Endothelial cell of umbilical vein (primary cell): ENCODE data around the gene KDM3B. TPM values are rescaled to one million over a fixed set of nuclear protein-coding genes. Genes with fewer than 3 reads are reported as not detected.

Source experiments
- BruUV-seq: library from RNA; stranded (reverse); fragments of 400-500 nt; replicated peaks from 2 replicates; lab custom pipeline; 2021; lab: Mats Ljungman, UMichigan
- CTCF ChIA-PET: fragments of 300-600, 350-600 bp; sonication (Branson Sonifier 250); formaldehyde crosslinking; loops from one replicate; lab custom pipeline; 2021; ENCODE audit warnings: antibody characterized with exemption, inconsistent platforms; lab: Charles Lee
- POLR2A ChIA-PET: fragments of 300-600, 350-600 bp; sonication (Branson Sonifier 250); formaldehyde crosslinking; loops from one replicate; lab custom pipeline; 2021; ENCODE audit warnings: antibody characterized with exemption, inconsistent platforms; lab: Charles Lee
- DNase-seq: peaks from one replicate; pipeline ENCODE4 v3.0.0-alpha.2; 2011; ENCODE audit warnings: low read depth, low spot score
- FAIRE-seq: peaks from 2 replicates; lab custom pipeline; 2011; peaks lifted over from hg19 to GRCh38; lab: Jason Lieb, UNC
- H2AFZ ChIP-seq: 2 replicates; pipeline ENCODE4 v1.6.0; 2012; ENCODE audit warnings: low read depth, low read length, control low read depth, inconsistent platforms
- H3K27ac ChIP-seq: 2 replicates; pipeline ENCODE4 v1.5.1; 2011; ENCODE audit warnings: low read depth, mild to moderate bottlenecking, control low read depth, low read length, moderate library complexity; ENCODE audit not compliant: insufficient read depth
- H3K27me3 ChIP-seq, 2 experiments: 2 replicates each; pipeline versions ENCODE4 v1.6.0 to v1.6.1; 2011; ENCODE audit warnings: low read length in 2 of 2, mixed read lengths in 1 of 2; ENCODE audit not compliant: control insufficient read depth in 2 of 2, insufficient read depth in 2 of 2
- H3K36me3 ChIP-seq, 2 experiments: 2 replicates in 1 of 2; 3 replicates in 1 of 2; pipeline ENCODE4 v1.5.1; 2011; ENCODE audit warnings: low read length in 2 of 2, mild to moderate bottlenecking in 1 of 2, moderate library complexity in 1 of 2; ENCODE audit not compliant: control insufficient read depth in 2 of 2, insufficient read depth in 2 of 2; ENCODE audit errors: extremely low read depth in 1 of 2
- H3K4me1 ChIP-seq: 3 replicates; pipeline ENCODE4 v1.5.1; 2011; ENCODE audit warnings: mild to moderate bottlenecking, low read length; ENCODE audit not compliant: control insufficient read depth, insufficient read depth; ENCODE audit errors: extremely low read depth
- H3K4me2 ChIP-seq: 2 replicates; pipeline ENCODE4 v1.6.1; 2011; ENCODE audit warnings: low read length, control low read depth, mixed read lengths; ENCODE audit not compliant: insufficient read depth
- H3K4me3 ChIP-seq, 3 experiments: fragments of 200-600 bp in 1 of 3; sonication (generic), shearing (Covaris generic) in 1 of 3; replicated peaks in 1 of 3; 2 replicates each; pipeline ENCODE4 v1.5.1; 2011 to 2016; ENCODE audit warnings: control low read depth in 3 of 3, low read length in 3 of 3, mild to moderate bottlenecking in 2 of 3, inconsistent platforms in 1 of 3, low read depth in 1 of 3, moderate library complexity in 1 of 3; ENCODE audit not compliant: insufficient read depth in 1 of 3
- H3K79me2 ChIP-seq: 2 replicates; pipeline ENCODE4 v1.6.0; 2012; ENCODE audit warnings: low read length, inconsistent platforms; ENCODE audit not compliant: control insufficient read depth, insufficient read depth
- H3K9ac ChIP-seq: replicated peaks from 2 replicates; pipeline ENCODE3; 2011; ENCODE audit warnings: low read length, control low read depth; ENCODE audit not compliant: insufficient read depth; ENCODE audit errors: extremely low read depth
- H3K9me1 ChIP-seq: replicated peaks from 3 replicates; pipeline ENCODE4 v1.6.0; 2011; ENCODE audit warnings: mild to moderate bottlenecking, low read length; ENCODE audit not compliant: control insufficient read depth, insufficient read depth; ENCODE audit errors: extremely low read depth
- H3K9me3 ChIP-seq: replicated peaks from 2 replicates; pipeline ENCODE4 v1.5.1; 2012; ENCODE audit warnings: low read length, inconsistent platforms; ENCODE audit not compliant: control insufficient read depth, insufficient read depth
- H4K20me1 ChIP-seq: replicated peaks from 2 replicates; pipeline ENCODE3; 2011; ENCODE audit warnings: mild to moderate bottlenecking, low read length; ENCODE audit not compliant: control insufficient read depth, insufficient read depth; ENCODE audit errors: extremely low read depth
- EZH2 ChIP-seq: IDR thresholded peaks from 2 replicates; pipeline ENCODE4 v1.6.1; 2012; ENCODE audit warnings: borderline replicate concordance, low read depth, mild to moderate bottlenecking, moderate library complexity, low read length, inconsistent platforms; ENCODE audit not compliant: severe bottlenecking
- FOS ChIP-seq: IDR thresholded peaks from 2 replicates; pipeline ENCODE4 v1.6.1; 2011; ENCODE audit warnings: mild to moderate bottlenecking, low read length, moderate library complexity, borderline replicate concordance; ENCODE audit not compliant: insufficient read depth
- GATA2 ChIP-seq: IDR thresholded peaks from 2 replicates; pipeline ENCODE4 v1.7.0; 2011; ENCODE audit warnings: low read depth, mild to moderate bottlenecking, moderate library complexity, mixed read lengths, low read length; ENCODE audit not compliant: insufficient read length, insufficient read depth
- JUN ChIP-seq: IDR thresholded peaks from 2 replicates; pipeline ENCODE4 v1.6.1; 2011; ENCODE audit warnings: borderline replicate concordance, low read depth; ENCODE audit not compliant: insufficient read length, insufficient read depth
- MAX ChIP-seq: IDR thresholded peaks from 2 replicates; pipeline ENCODE4 v1.6.1; 2011; ENCODE audit not compliant: insufficient read depth, insufficient read length
- MYC ChIP-seq: IDR thresholded peaks from one replicate; pipeline ENCODE4 v1.6.1; 2011; ENCODE audit warnings: mild to moderate bottlenecking, low read depth, low read length
- POLR2A ChIP-seq: IDR thresholded peaks from 2 replicates; pipeline ENCODE4 v1.6.1; 2012; ENCODE audit warnings: low read depth, mild to moderate bottlenecking, control low read depth, low read length
- POLR2AphosphoS5 ChIP-seq: IDR thresholded peaks from 2 replicates; pipeline ENCODE4 v1.6.1; 2012; ENCODE audit warnings: low read depth, mild to moderate bottlenecking, control low read depth, low read length, moderate library complexity; ENCODE audit not compliant: insufficient read depth
- dilution Hi-C: fragments of 300-500 bp; cut with MboI; formaldehyde crosslinking; loops from one replicate; pipeline ENCODE4 v1.15.0; 2019; ENCODE audit warnings: low sequenced_read_pairs; ENCODE audit not compliant: extremely low pct_ligation_motif_present
- intact Hi-C: fragments of 100-400 bp; cut with micrococcal nuclease; formaldehyde crosslinking; loops from one replicate; pipeline ENCODE4 v1.10.0; 2022
- polyA plus RNA-seq, 4 experiments: library from polyadenylated mRNA; depleted of rRNA in 3 of 4; stranded (reverse) in 3 of 4; unstranded in 1 of 4; fragments of >200 nt; gene quantifications; 2 replicates each; pipeline versions ENCODE4 v1.2.1 to v1.2.3, GENCODE V29; 2011 to 2012; ENCODE audit warnings: missing spikeins in 1 of 4
- total RNA-seq: library from RNA; stranded (reverse); gene quantifications from 2 replicates; pipeline ENCODE4 v1.2.3, GENCODE V29; 2021
- TF ChIP-seq, protein P1 (sequence below), 2 donors: IDR thresholded peaks; 1 replicate in 1 of 2; 2 replicates in 1 of 2; pipeline ENCODE4 v1.5.1; 2011; ENCODE audit warnings: low read length in 2 of 2, mild to moderate bottlenecking in 2 of 2, moderate library complexity in 2 of 2, control low read depth in 1 of 2, inconsistent platforms in 1 of 2, low read depth in 1 of 2; ENCODE audit not compliant: insufficient read depth in 1 of 2; ENCODE audit errors: extremely low read depth in 1 of 2

KDM3B gene
- total and polyA plus RNA-seq, 2 donors (not counting 3 experiments of a cell fraction or from before 2014, with no cell fraction given) = 19.0 to 55.7 TPM

GRCh38 chr5:138337685-138338410 is 14.6 kb upstream of the KDM3B start, which contains the start of gene FAM53C:
Gene FAM53C (plus strand): TSS chr5:138338266. CDS start chr5:138341336, 3,070 bp downstream.
- Histone ChIP-seq H3K9ac (peak within 1 kb of the TSS; percentile 81), H3K4me2 (peak within 1 kb of the TSS; percentile 59), H3K9me3 (no peaks in the 10 kb centered on the region), H3K36me3 (peaks cover 0 to 3% of the 10 kb centered on the region in 2 experiments), H3K27me3 (no peaks in the 10 kb centered on the region), H3K9me1 (no peaks in the 10 kb centered on the region), H3K4me3 (peak within 1 kb of the TSS; percentile 26 to 84 (median 62)), H3K27ac (peak within 1 kb of the TSS; percentile 81), H3K79me2 (peaks cover 34% of the 10 kb centered on the region), H4K20me1 (no peaks in the 10 kb centered on the region), H2AFZ (peak within 1 kb of the TSS; percentile 74), H3K4me1 (peaks cover 13% of the 10 kb centered on the region)
- DNase-seq (peak; percentile 95), FAIRE-seq (peak; percentile 90)
- CTCF ChIA-PET = interaction anchor here (1.9 to 4.1 kb wide), 2 partner anchors 15 to 114 kb away, joined by 6 to 64 read pairs; partner anchors contain the start of gene KDM3B
- TF ChIP-seq JUN (no peak), MAX (no peak), MYC (no peak), POLR2AphosphoS5 (peak; percentile 100), EZH2 (no peak), FOS (no peak), GATA2 (no peak), POLR2A (peak; percentile 100)
- TF ChIP-seq, protein P1, sequence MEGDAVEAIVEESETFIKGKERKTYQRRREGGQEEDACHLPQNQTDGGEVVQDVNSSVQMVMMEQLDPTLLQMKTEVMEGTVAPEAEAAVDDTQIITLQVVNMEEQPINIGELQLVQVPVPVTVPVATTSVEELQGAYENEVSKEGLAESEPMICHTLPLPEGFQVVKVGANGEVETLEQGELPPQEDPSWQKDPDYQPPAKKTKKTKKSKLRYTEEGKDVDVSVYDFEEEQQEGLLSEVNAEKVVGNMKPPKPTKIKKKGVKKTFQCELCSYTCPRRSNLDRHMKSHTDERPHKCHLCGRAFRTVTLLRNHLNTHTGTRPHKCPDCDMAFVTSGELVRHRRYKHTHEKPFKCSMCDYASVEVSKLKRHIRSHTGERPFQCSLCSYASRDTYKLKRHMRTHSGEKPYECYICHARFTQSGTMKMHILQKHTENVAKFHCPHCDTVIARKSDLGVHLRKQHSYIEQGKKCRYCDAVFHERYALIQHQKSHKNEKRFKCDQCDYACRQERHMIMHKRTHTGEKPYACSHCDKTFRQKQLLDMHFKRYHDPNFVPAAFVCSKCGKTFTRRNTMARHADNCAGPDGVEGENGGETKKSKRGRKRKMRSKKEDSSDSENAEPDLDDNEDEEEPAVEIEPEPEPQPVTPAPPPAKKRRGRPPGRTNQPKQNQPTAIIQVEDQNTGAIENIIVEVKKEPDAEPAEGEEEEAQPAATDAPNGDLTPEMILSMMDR (IDR thresholded peaks at IDR 0.05; ENCODE audit: extremely low read depth in 1 of 2, insufficient read depth in 1 of 2, low read depth in 1 of 2, low read length in 2 of 2) = no peak
- intact Hi-C loops = loop anchor here (1.0 to 5.0 kb wide), 2 partner anchors 14 to 116 kb away; partner anchors contain the start of gene KDM3B
- POLR2A ChIA-PET = interaction anchor here (0.5 to 4.3 kb wide), 7 partner anchors 12 to 160 kb away, joined by 3 to 58 read pairs (median 4); partner anchors contain the start of gene KDM3B
- BruUV-seq = no TSS peak
- dilution Hi-C loops = no loop called here
